MCF 10A (cell line): ENCODE data around the gene B9D1. TPM values are rescaled to one million over a fixed set of nuclear protein-coding genes. Genes with fewer than 3 reads are reported as not detected.

Experiments used
- BruUV-seq: library from RNA; stranded (reverse); fragments of 400-500 nt; replicated peaks from 2 replicates; lab custom pipeline; 2021; lab: Mats Ljungman, UMichigan
- CTCF ChIA-PET: fragments of 300-600 bp; sonication (Branson Sonifier 250); formaldehyde crosslinking; extraction: SDS; loops from one replicate; lab custom pipeline; 2021; ENCODE audit warnings: antibody characterized with exemption, inconsistent platforms; lab: Yijun Ruan, JAX
- POLR2A ChIA-PET: fragments of 300-600, 350-650 bp; sonication (Branson Sonifier 250); formaldehyde crosslinking; extraction: SDS; loops from one replicate; lab custom pipeline; 2020; ENCODE audit warnings: antibody characterized with exemption, inconsistent platforms; lab: Yijun Ruan, JAX
- DNase-seq: peaks from one replicate; pipeline ENCODE4 v3.0.0-alpha.2; 2018; ENCODE audit not compliant: unreplicated experiment
- H3K27ac Mint-ChIP-seq: one replicate; pipeline ENCODE4 v1.8.0; 2022; ENCODE audit warnings: mild to moderate bottlenecking, low read depth, mixed read lengths; ENCODE audit not compliant: unreplicated experiment
- H3K27me3 Mint-ChIP-seq: one replicate; pipeline ENCODE4 v1.8.0; 2022; ENCODE audit warnings: mixed read lengths; ENCODE audit not compliant: insufficient read depth, unreplicated experiment
- H3K36me3 Mint-ChIP-seq: one replicate; pipeline ENCODE4 v1.8.0; 2022; ENCODE audit warnings: mild to moderate bottlenecking, moderate library complexity, mixed read lengths; ENCODE audit not compliant: insufficient read depth, unreplicated experiment
- H3K4me1 Mint-ChIP-seq: one replicate; pipeline ENCODE4 v1.8.0; 2022; ENCODE audit warnings: mixed read lengths; ENCODE audit not compliant: insufficient read depth, unreplicated experiment
- H3K4me3 Mint-ChIP-seq: one replicate; pipeline ENCODE4 v1.8.0; 2022; ENCODE audit warnings: mild to moderate bottlenecking, moderate library complexity, mixed read lengths; ENCODE audit not compliant: unreplicated experiment
- H3K9me3 Mint-ChIP-seq: one replicate; pipeline ENCODE4 v1.8.0; 2022; ENCODE audit warnings: mixed read lengths; ENCODE audit not compliant: unreplicated experiment
- intact Hi-C: fragments of 100-400 bp; cut with micrococcal nuclease; formaldehyde crosslinking; loops from 2 replicates; pipeline ENCODE4 v1.14.1; 2022
- total RNA-seq: library from RNA; stranded (reverse); gene quantifications from 2 replicates; pipeline ENCODE4 v1.2.3, GENCODE V29; 2022
- TF ChIP-seq, protein P1 (sequence below): fragments of 200-600 bp; IDR thresholded peaks from one replicate; pipeline ENCODE4 v1.8.0; 2022; ENCODE audit warnings: antibody characterized with exemption, mild to moderate bottlenecking; ENCODE audit not compliant: unreplicated experiment

B9D1 gene
- total RNA-seq, 1 experiment from 2014 or later = 33.0 TPM

GRCh38 chr17:19381741-19382444 lies 19.4 kb upstream of the B9D1 start:
- TF ChIP-seq, protein P1, sequence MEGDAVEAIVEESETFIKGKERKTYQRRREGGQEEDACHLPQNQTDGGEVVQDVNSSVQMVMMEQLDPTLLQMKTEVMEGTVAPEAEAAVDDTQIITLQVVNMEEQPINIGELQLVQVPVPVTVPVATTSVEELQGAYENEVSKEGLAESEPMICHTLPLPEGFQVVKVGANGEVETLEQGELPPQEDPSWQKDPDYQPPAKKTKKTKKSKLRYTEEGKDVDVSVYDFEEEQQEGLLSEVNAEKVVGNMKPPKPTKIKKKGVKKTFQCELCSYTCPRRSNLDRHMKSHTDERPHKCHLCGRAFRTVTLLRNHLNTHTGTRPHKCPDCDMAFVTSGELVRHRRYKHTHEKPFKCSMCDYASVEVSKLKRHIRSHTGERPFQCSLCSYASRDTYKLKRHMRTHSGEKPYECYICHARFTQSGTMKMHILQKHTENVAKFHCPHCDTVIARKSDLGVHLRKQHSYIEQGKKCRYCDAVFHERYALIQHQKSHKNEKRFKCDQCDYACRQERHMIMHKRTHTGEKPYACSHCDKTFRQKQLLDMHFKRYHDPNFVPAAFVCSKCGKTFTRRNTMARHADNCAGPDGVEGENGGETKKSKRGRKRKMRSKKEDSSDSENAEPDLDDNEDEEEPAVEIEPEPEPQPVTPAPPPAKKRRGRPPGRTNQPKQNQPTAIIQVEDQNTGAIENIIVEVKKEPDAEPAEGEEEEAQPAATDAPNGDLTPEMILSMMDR = no peak
- H3K27ac Mint-ChIP-seq = no peak overlapping the region
- H3K9me3 Mint-ChIP-seq = no peaks in the 10 kb centered on the region
- H3K36me3 Mint-ChIP-seq = peaks cover 28% of the 10 kb centered on the region
- no peak overlapping the region for H3K4me3 Mint-ChIP-seq
- ChIA-PET CTCF (no interaction called here), POLR2A (no interaction called here)
- no peaks in the 10 kb centered on the region for H3K27me3 Mint-ChIP-seq
- DNase-seq = no peak
- H3K4me1 Mint-ChIP-seq = peaks cover 29% of the 10 kb centered on the region
- BruUV-seq = no TSS peak
- intact Hi-C loops = no loop called here

- Mint-ChIP-seq H3K27ac (no peak overlapping the region), H3K9me3 (no peaks in the 10 kb centered on the region), H3K27me3 (no peaks in the 10 kb centered on the region), H3K4me1 (peaks cover 29% of the 10 kb centered on the region), H3K4me3 (no peak overlapping the region), H3K36me3 (peaks cover 28% of the 10 kb centered on the region)
- DNase-seq = no peak
- CTCF ChIA-PET = no interaction called here
- POLR2A ChIA-PET = interaction anchor here (0.7 kb wide), 1 partner anchor 279 kb away, joined by 3 read pairs; no protein-coding TSS in a partner anchor
- BruUV-seq = no TSS peak
- intact Hi-C loops = no loop called here
- TF ChIP-seq, protein P1 = no peak
Observed at GRCh38 chr17:19381361-19381740, 18.8 kb upstream of the B9D1 start.

- no TSS peak for BruUV-seq
- no peak overlapping the region for H3K27ac Mint-ChIP-seq
- H3K4me1 Mint-ChIP-seq = peaks cover 26% of the 10 kb centered on the region
- no peak for DNase-seq
- no peak overlapping the region for H3K4me3 Mint-ChIP-seq
- no peaks in the 10 kb centered on the region for H3K9me3 Mint-ChIP-seq
- POLR2A ChIA-PET = interaction anchor here (0.5 to 3.6 kb wide), 3 partner anchors 68 to 280 kb away, joined by 3 to 54 read pairs (median 3); no protein-coding TSS in a partner anchor
- no peaks in the 10 kb centered on the region for H3K27me3 Mint-ChIP-seq
- H3K36me3 Mint-ChIP-seq = peaks cover 28% of the 10 kb centered on the region
- TF ChIP-seq, protein P1 = no peak
- intact Hi-C loops = no loop called here
- CTCF ChIA-PET = interaction anchor here (0.6 to 2.2 kb wide), 4 partner anchors 18 to 166 kb away, joined by 3 to 17 read pairs (median 3); partner anchors contain the start of gene B9D1
Observed at GRCh38 chr17:19380481-19381301, 18.2 kb upstream of the B9D1 start.
